ENCODE data around the gene NQO1.

Gene NQO1

GRCh38 chr16:69706256-69706974, 19.9 kb downstream of the NQO1 start:
- DNase-seq, result peak; percentile 15

DNA sequence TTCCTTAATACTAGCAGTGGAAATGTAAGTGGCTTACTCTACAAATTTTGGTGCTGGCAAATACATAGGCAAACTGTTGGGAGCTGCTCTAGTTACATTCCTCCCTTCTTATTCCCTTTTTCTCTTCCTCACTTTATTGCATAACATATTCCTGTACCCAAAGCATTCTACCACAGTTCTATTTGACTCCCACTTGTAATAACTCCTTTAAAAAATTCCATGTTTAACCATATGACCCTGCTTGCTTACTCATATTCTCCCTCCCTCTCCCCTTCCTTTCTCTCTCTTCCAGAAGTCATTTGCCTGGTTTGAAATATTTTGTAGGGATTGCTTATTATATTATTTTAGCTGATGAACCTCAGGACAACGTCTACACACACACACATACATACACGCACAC, 22.7 kb downstream of the NQO1 start:
- peak; percentile 13 for DNase-seq

GRCh38 chr16:69701866-69702265, 24.5 kb downstream of the NQO1 start:
- no peak for DNase-seq

GRCh38 chr16:69701452-69701851, 24.9 kb downstream of the NQO1 start:
- DNase-seq, result no peak

- DNase-seq, result no peak
Observed at GRCh38 chr16:69699915-69700314, 26.4 kb downstream of the NQO1 start.

- no peak for DNase-seq
Observed at GRCh38 chr16:69698404-69698803, 28.0 kb downstream of the NQO1 start.

DNA sequence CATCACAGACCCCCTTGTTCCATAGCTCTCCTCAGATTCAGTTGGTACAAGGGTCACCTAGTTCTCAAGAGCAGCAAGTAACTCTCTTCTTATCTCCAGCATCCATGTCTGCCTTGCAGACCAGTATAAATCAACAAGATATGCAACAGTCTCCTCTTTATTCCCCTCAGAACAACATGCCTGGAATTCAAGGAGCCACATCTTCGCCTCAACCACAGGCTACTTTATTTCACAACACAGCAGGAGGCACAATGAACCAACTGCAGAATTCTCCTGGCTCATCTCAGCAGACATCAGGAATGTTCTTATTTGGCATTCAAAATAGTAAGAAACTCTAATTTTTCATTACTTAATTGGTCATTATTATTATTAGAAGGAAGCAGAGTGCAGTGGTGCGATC, 32.4 kb downstream of the NQO1 start:
- DNase-seq, result no peak

DNA sequence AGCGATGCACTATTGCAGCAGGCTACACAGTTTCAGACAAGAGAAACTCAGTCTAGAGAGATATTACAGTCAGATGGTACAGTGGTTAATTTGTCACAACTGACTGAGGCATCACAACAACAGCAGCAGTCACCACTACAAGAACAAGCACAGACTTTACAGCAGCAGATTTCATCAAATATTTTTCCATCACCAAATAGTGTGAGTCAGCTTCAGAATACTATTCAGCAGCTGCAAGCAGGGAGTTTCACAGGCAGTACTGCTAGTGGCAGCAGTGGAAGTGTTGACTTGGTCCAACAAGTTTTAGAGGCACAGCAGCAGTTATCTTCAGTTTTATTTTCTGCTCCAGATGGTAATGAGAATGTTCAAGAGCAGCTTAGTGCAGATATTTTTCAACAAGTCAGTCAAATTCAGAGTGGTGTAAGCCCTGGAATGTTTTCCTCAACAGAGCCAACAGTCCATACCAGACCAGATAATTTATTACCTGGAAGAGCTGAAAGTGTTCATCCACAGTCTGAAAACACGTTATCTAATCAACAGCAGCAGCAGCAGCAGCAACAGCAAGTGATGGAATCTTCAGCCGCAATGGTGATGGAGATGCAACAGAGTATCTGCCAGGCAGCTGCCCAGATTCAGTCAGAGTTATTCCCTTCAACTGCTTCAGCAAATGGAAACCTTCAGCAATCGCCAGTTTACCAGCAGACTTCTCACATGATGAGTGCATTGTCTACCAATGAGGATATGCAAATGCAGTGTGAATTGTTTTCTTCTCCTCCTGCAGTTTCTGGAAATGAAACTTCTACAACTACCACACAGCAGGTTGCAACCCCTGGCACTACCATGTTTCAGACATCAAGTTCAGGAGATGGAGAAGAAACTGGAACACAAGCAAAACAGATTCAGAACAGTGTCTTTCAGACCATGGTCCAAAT, 34.1 kb downstream of the NQO1 start:
- DNase-seq, result no peak

DNA sequence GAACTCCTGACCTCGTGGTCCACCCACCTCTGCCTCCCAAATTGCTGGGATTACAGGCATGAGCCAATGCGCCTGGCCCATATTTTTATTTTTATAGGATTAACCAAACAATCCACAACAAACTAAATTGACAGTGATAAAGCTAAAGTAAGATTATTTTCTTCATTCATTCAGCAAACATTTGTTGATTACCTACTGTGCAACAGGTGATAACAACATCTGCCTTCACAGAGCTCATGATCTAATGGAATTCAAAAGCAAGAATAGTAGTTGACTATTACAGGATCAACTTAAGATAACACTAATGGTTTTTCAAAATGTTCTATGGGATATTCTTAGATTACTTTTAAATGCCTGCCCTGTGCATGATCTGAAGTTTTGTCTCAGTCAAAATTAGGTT, 37.8 kb downstream of the NQO1 start:
- no peak for DNase-seq

DNA sequence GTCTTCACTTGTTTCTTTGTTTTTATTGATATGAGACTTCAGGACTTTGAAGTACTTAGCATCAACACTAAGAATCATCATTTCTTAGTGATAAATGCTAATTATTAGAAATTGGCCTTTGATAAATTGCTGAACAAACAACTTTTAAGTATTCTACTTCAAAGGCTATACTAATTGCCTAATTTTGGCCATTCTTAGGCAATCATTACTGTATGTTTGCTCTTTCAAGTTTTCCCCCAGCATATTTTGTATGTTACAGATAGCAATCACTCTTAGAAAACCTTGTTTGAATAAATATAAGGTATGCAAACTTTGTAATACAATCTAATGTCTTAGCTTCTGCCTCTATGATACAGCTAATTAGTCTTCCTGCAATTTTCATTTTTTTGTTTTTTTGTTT, 46.0 kb downstream of the NQO1 start:
- no peak for DNase-seq

DNA sequence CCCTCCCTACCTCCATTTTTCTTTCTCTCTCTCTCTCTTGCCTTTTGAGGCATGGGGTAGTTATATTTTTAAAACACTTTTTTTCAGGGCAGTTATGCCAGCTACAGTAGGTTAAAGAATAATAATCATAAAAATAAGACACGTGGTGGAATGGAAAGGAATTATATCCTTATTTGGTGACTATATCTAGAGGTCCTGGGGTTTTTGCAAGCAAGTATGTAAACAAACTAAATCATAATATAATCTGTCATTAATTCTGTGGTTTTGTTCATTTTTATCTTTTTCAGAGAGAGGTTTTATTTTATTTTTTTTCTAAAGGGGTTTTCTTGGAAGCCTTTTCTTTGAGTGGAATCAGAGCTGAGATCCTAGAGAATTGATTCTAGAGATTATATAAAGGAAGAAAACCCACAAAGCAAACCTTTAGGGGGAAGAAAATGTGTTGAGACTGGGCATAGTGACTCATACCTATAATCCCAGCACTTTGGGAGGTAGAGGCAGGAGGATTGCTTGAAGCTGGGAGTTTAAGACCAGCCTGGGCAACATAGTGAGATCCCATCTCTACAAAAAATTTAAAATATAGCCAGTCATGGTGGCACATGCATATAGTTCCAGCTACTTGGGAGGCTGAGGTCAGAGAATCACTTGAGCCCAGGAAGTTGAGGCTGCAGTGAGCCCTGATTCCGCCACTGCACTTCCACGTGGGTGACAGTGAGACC, 53.2 kb downstream of the NQO1 start:
- DNase-seq, result peak; percentile 38

- DNase-seq, result no peak
Observed at GRCh38 chr16:69672315-69672997, 53.9 kb downstream of the NQO1 start.

GRCh38 chr16:69669577-69669976, 56.8 kb downstream of the NQO1 start:
- DNase-seq, result no peak

GRCh38 chr16:69663846-69664245, 62.5 kb downstream of the NQO1 start:
- DNase-seq, result no peak

- no peak for DNase-seq
Observed at GRCh38 chr16:69662901-69663300, 63.5 kb downstream of the NQO1 start.

- no peak for DNase-seq
Observed at GRCh38 chr16:69660166-69660565, 66.2 kb downstream of the NQO1 start.

All from fibroblast of skin of scalp (primary cell).